Measurements from ENCODE around the gene PLEKHG4B. TPM values are rescaled to one million over a fixed set of nuclear protein-coding genes. Genes with fewer than 3 reads are reported as not detected.

PLEKHG4B gene
- polyA plus RNA-seq, 6 donors from 2014 or later = 0.03 TPM; not detected in 5

GRCh38 chr5:111171-111570 is 19.2 kb downstream of the PLEKHG4B start:
- no peak overlapping the region for H3K4me3 Mint-ChIP-seq
- DNase-seq (no peak), ATAC-seq (ENCODE audit: low read depth in 2 of 2) (no peak)
- no peak overlapping the region for H3K27ac Mint-ChIP-seq
- peaks cover 0 to 4% (median 0%) of the 10 kb centered on the region in 3 donors for H3K4me1 Mint-ChIP-seq
- H3K27me3 Mint-ChIP-seq = no peaks in the 10 kb centered on the region
- peaks cover 0 to 8% of the 10 kb centered on the region in 2 donors for H3K36me3 Mint-ChIP-seq
- H3K9me3 Mint-ChIP-seq = peaks cover 0 to 8% (median 0%) of the 10 kb centered on the region in 7 donors

- H3K36me3 Mint-ChIP-seq = peaks cover 0 to 7% of the 10 kb centered on the region in 2 donors
- no peak for ATAC-seq (ENCODE audit: low read depth in 2 of 2)
- no peaks in the 10 kb centered on the region for H3K4me1 Mint-ChIP-seq
These were observed 27.6 kb downstream of the PLEKHG4B start for GRCh38 chr5:119486-120097.

GRCh38 chr5:121432-121831 is 29.5 kb downstream of the PLEKHG4B start:
- ATAC-seq (ENCODE audit: low read depth in 2 of 2) = no peak
- DNase-seq = no peak
- Mint-ChIP-seq H3K9me3 (peaks cover 15 to 54% (median 27%) of the 10 kb centered on the region in 7 donors), H3K4me3 (no peak overlapping the region), H3K36me3 (peaks cover 4 to 13% of the 10 kb centered on the region in 2 donors), H3K4me1 (no peaks in the 10 kb centered on the region), H3K27ac (no peak overlapping the region), H3K27me3 (no peaks in the 10 kb centered on the region)

More at GRCh38 chr5:119486-120097, 27.6 kb downstream of the PLEKHG4B start:
- Mint-ChIP-seq H3K4me3 (no peak overlapping the region), H3K9me3 (peaks cover 8 to 37% (median 16%) of the 10 kb centered on the region in 7 donors), H3K27me3 (no peaks in the 10 kb centered on the region), H3K27ac (no peak overlapping the region)
- no peak for DNase-seq

- Mint-ChIP-seq H3K27ac (no peak overlapping the region), H3K9me3 (peaks cover 16 to 47% (median 23%) of the 10 kb centered on the region in 7 donors), H3K4me1 (no peaks in the 10 kb centered on the region), H3K36me3 (peaks cover 5 to 16% of the 10 kb centered on the region in 2 donors), H3K27me3 (no peaks in the 10 kb centered on the region), H3K4me3 (no peak overlapping the region)
- DNase-seq = no peak
- ATAC-seq (ENCODE audit: low read depth in 2 of 2) = no peak
These were observed 33.8 kb downstream of the PLEKHG4B start for GRCh38 chr5:125815-126214.

GRCh38 chr5:126806-127205 is 34.8 kb downstream of the PLEKHG4B start:
- H3K27ac Mint-ChIP-seq = no peak overlapping the region
- H3K9me3 Mint-ChIP-seq = peaks cover 12 to 39% (median 14%) of the 10 kb centered on the region in 7 donors
- H3K4me1 Mint-ChIP-seq = no peaks in the 10 kb centered on the region
- DNase-seq (no peak), ATAC-seq (ENCODE audit: low read depth in 2 of 2) (no peak)
- peaks cover 5 to 9% of the 10 kb centered on the region in 2 donors for H3K36me3 Mint-ChIP-seq
- H3K4me3 Mint-ChIP-seq = no peak overlapping the region
- H3K27me3 Mint-ChIP-seq = no peaks in the 10 kb centered on the region

- ATAC-seq (ENCODE audit: low read depth in 2 of 2) (no peak), DNase-seq (no peak)
- no peak overlapping the region for H3K27ac Mint-ChIP-seq
- H3K36me3 Mint-ChIP-seq = peaks cover 5 to 9% of the 10 kb centered on the region in 2 donors
- H3K4me3 Mint-ChIP-seq = no peak overlapping the region
- peaks cover 9 to 34% (median 13%) of the 10 kb centered on the region in 7 donors for H3K9me3 Mint-ChIP-seq
- peaks cover 0 to 5% (median 0%) of the 10 kb centered on the region in 3 donors for H3K27me3 Mint-ChIP-seq
- no peaks in the 10 kb centered on the region for H3K4me1 Mint-ChIP-seq
These were observed 35.9 kb downstream of the PLEKHG4B start for GRCh38 chr5:127886-128285.

GRCh38 chr5:128446-128845 is 36.5 kb downstream of the PLEKHG4B start:
- Mint-ChIP-seq H3K36me3 (peaks cover 5 to 9% of the 10 kb centered on the region in 2 donors), H3K27ac (no peak overlapping the region), H3K4me3 (no peak overlapping the region), H3K27me3 (peaks cover 0 to 7% (median 0%) of the 10 kb centered on the region in 3 donors), H3K9me3 (peaks cover 9 to 34% (median 13%) of the 10 kb centered on the region in 7 donors), H3K4me1 (no peaks in the 10 kb centered on the region)
- ATAC-seq (ENCODE audit: low read depth in 2 of 2) (no peak), DNase-seq (no peak)

- Mint-ChIP-seq H3K27ac (no peak overlapping the region), H3K4me3 (no peak overlapping the region), H3K4me1 (no peaks in the 10 kb centered on the region), H3K36me3 (peaks cover 5 to 9% of the 10 kb centered on the region in 2 donors), H3K27me3 (peaks cover 0 to 7% (median 0%) of the 10 kb centered on the region in 3 donors), H3K9me3 (peaks cover 4 to 27% (median 10%) of the 10 kb centered on the region in 7 donors)
- no peak for DNase-seq
- no peak for ATAC-seq (ENCODE audit: low read depth in 2 of 2)
These were observed 37.2 kb downstream of the PLEKHG4B start for GRCh38 chr5:129148-129547.

GRCh38 chr5:129820-130219 is 37.9 kb downstream of the PLEKHG4B start:
- no peak overlapping the region for H3K4me3 Mint-ChIP-seq
- no peak for ATAC-seq (ENCODE audit: low read depth in 2 of 2)
- DNase-seq = no peak
- peaks cover 5 to 9% of the 10 kb centered on the region in 2 donors for H3K36me3 Mint-ChIP-seq
- H3K9me3 Mint-ChIP-seq = peaks cover 4 to 20% (median 10%) of the 10 kb centered on the region in 7 donors
- peaks cover 0 to 7% (median 0%) of the 10 kb centered on the region in 3 donors for H3K27me3 Mint-ChIP-seq
- no peaks in the 10 kb centered on the region for H3K4me1 Mint-ChIP-seq
- no peak overlapping the region for H3K27ac Mint-ChIP-seq

- ATAC-seq (ENCODE audit: low read depth in 2 of 2) = no peak
- Mint-ChIP-seq H3K27ac (no peak overlapping the region), H3K9me3 (peaks cover 1 to 14% (median 9%) of the 10 kb centered on the region in 7 donors), H3K4me3 (no peak overlapping the region), H3K27me3 (peaks cover 0 to 7% (median 0%) of the 10 kb centered on the region in 3 donors), H3K36me3 (peaks cover 5 to 9% of the 10 kb centered on the region in 2 donors), H3K4me1 (no peaks in the 10 kb centered on the region)
- no peak for DNase-seq
These were observed 38.7 kb downstream of the PLEKHG4B start for GRCh38 chr5:130601-131131.

GRCh38 chr5:136901-137300 is 44.9 kb downstream of the PLEKHG4B start:
- no peaks in the 10 kb centered on the region for H3K9me3 Mint-ChIP-seq
- H3K27me3 Mint-ChIP-seq = peaks cover 0 to 7% (median 0%) of the 10 kb centered on the region in 3 donors

GRCh38 chr5:137741-138140 is 45.8 kb downstream of the PLEKHG4B start:
- H3K36me3 Mint-ChIP-seq = no peaks in the 10 kb centered on the region
- no peaks in the 10 kb centered on the region for H3K9me3 Mint-ChIP-seq
- H3K27ac Mint-ChIP-seq = no peak overlapping the region
- peaks cover 0 to 11% (median 0%) of the 10 kb centered on the region in 3 donors for H3K27me3 Mint-ChIP-seq
- ATAC-seq (ENCODE audit: low read depth in 2 of 2) (no peak), DNase-seq (no peak)
- H3K4me3 Mint-ChIP-seq = no peak overlapping the region
- H3K4me1 Mint-ChIP-seq = peaks cover 0 to 5% (median 0%) of the 10 kb centered on the region in 3 donors

More at GRCh38 chr5:136901-137300, 44.9 kb downstream of the PLEKHG4B start:
- Mint-ChIP-seq H3K36me3 (no peaks in the 10 kb centered on the region), H3K4me3 (no peak overlapping the region), H3K4me1 (no peaks in the 10 kb centered on the region), H3K27ac (no peak overlapping the region)
- DNase-seq = no peak
- no peak for ATAC-seq (ENCODE audit: low read depth in 2 of 2)

- peaks cover 0 to 3% (median 0%) of the 10 kb centered on the region in 7 donors for H3K9me3 Mint-ChIP-seq
These were observed 47.0 kb downstream of the PLEKHG4B start for GRCh38 chr5:138936-139335.

More at GRCh38 chr5:138936-139335, 47.0 kb downstream of the PLEKHG4B start:
- ATAC-seq (ENCODE audit: low read depth in 2 of 2) (no peak), DNase-seq (no peak)
- H3K36me3 Mint-ChIP-seq = no peaks in the 10 kb centered on the region
- H3K27ac Mint-ChIP-seq = peak overlapping the region in 1 of 6 donors; percentile 63
- H3K27me3 Mint-ChIP-seq = peaks cover 0 to 10% (median 0%) of the 10 kb centered on the region in 3 donors
- peaks cover 0 to 5% (median 0%) of the 10 kb centered on the region in 3 donors for H3K4me1 Mint-ChIP-seq
- H3K4me3 Mint-ChIP-seq = no peak overlapping the region
